ENCODE data around the gene TMC1. TPM values are rescaled to one million over a fixed set of nuclear protein-coding genes. Genes with fewer than 3 reads are reported as not detected.

Gene TMC1
- polyA plus RNA-seq, 3 donors from 2014 or later: not detected

GRCh38 chr9:72627147-72627546 is 105.7 kb downstream of the TMC1 start:
- Mint-ChIP-seq H3K4me3 (no peak overlapping the region), H3K27ac (no peak overlapping the region), H3K9me3 (no peaks in the 10 kb centered on the region), H3K27me3 (ENCODE audit: low read depth in 3 of 3) (peaks cover 0 to 5% (median 0%) of the 10 kb centered on the region in 3 donors), H3K4me1 (no peaks in the 10 kb centered on the region), H3K36me3 (no peaks in the 10 kb centered on the region)
- no peak for DNase-seq

- no peak overlapping the region for H3K27ac Mint-ChIP-seq
- H3K36me3 Mint-ChIP-seq: no peaks in the 10 kb centered on the region
- H3K4me1 Mint-ChIP-seq: no peaks in the 10 kb centered on the region
- no peak for DNase-seq
- H3K4me3 Mint-ChIP-seq: no peak overlapping the region
- peaks cover 0 to 5% (median 0%) of the 10 kb centered on the region in 3 donors for H3K27me3 Mint-ChIP-seq (ENCODE audit: low read depth in 3 of 3)
- no peaks in the 10 kb centered on the region for H3K9me3 Mint-ChIP-seq
Measured at GRCh38 chr9:72627956-72628540, 106.6 kb downstream of the TMC1 start.

GRCh38 chr9:72633966-72634365 is 112.6 kb downstream of the TMC1 start:
- Mint-ChIP-seq H3K9me3 (peaks cover 0 to 6% (median 0%) of the 10 kb centered on the region in 6 donors), H3K36me3 (no peaks in the 10 kb centered on the region), H3K27ac (no peak overlapping the region), H3K4me1 (no peaks in the 10 kb centered on the region), H3K27me3 (ENCODE audit: low read depth in 3 of 3) (peaks cover 0 to 6% (median 3%) of the 10 kb centered on the region in 3 donors), H3K4me3 (no peak overlapping the region)
- no peak for DNase-seq

GRCh38 chr9:72635197-72635596 is 113.8 kb downstream of the TMC1 start:
- peaks cover 0 to 6% (median 3%) of the 10 kb centered on the region in 3 donors for H3K27me3 Mint-ChIP-seq (ENCODE audit: low read depth in 3 of 3)
- no peak overlapping the region for H3K4me3 Mint-ChIP-seq
- DNase-seq: no peak
- H3K4me1 Mint-ChIP-seq: no peaks in the 10 kb centered on the region
- H3K9me3 Mint-ChIP-seq: peaks cover 0 to 6% (median 0%) of the 10 kb centered on the region in 6 donors
- H3K36me3 Mint-ChIP-seq: no peaks in the 10 kb centered on the region
- no peak overlapping the region for H3K27ac Mint-ChIP-seq

- H3K4me3 Mint-ChIP-seq: no peak overlapping the region
- no peaks in the 10 kb centered on the region for H3K36me3 Mint-ChIP-seq
- peaks cover 0 to 6% (median 0%) of the 10 kb centered on the region in 6 donors for H3K9me3 Mint-ChIP-seq
- peaks cover 2 to 6% (median 3%) of the 10 kb centered on the region in 3 donors for H3K27me3 Mint-ChIP-seq (ENCODE audit: low read depth in 3 of 3)
- no peaks in the 10 kb centered on the region for H3K4me1 Mint-ChIP-seq
- DNase-seq: no peak
- H3K27ac Mint-ChIP-seq: no peak overlapping the region
Measured at GRCh38 chr9:72636621-72637020, 115.2 kb downstream of the TMC1 start.

GRCh38 chr9:72643651-72644050 is 122.2 kb downstream of the TMC1 start:
- no peak for DNase-seq
- no peaks in the 10 kb centered on the region for H3K36me3 Mint-ChIP-seq
- no peaks in the 10 kb centered on the region for H3K9me3 Mint-ChIP-seq
- H3K4me1 Mint-ChIP-seq: no peaks in the 10 kb centered on the region
- peaks cover 0 to 5% (median 3%) of the 10 kb centered on the region in 3 donors for H3K27me3 Mint-ChIP-seq (ENCODE audit: low read depth in 3 of 3)
- no peak overlapping the region for H3K27ac Mint-ChIP-seq
- no peak overlapping the region for H3K4me3 Mint-ChIP-seq

- H3K27ac Mint-ChIP-seq: no peak overlapping the region
- no peak overlapping the region for H3K4me3 Mint-ChIP-seq
- no peak for DNase-seq
- peaks cover 0 to 5% (median 3%) of the 10 kb centered on the region in 3 donors for H3K27me3 Mint-ChIP-seq (ENCODE audit: low read depth in 3 of 3)
- H3K4me1 Mint-ChIP-seq: no peaks in the 10 kb centered on the region
- H3K36me3 Mint-ChIP-seq: no peaks in the 10 kb centered on the region
- H3K9me3 Mint-ChIP-seq: no peaks in the 10 kb centered on the region
Measured at GRCh38 chr9:72646061-72646460, 124.7 kb downstream of the TMC1 start.

GRCh38 chr9:72648324-72649126 is 127.1 kb downstream of the TMC1 start:
- no peaks in the 10 kb centered on the region for H3K4me1 Mint-ChIP-seq
- H3K27me3 Mint-ChIP-seq (ENCODE audit: low read depth in 3 of 3): peaks cover 0 to 11% (median 0%) of the 10 kb centered on the region in 3 donors
- DNase-seq: no peak
- no peak overlapping the region for H3K4me3 Mint-ChIP-seq
- H3K27ac Mint-ChIP-seq: no peak overlapping the region
- no peaks in the 10 kb centered on the region for H3K36me3 Mint-ChIP-seq
- no peaks in the 10 kb centered on the region for H3K9me3 Mint-ChIP-seq

GRCh38 chr9:72649127-72649442 is 127.7 kb downstream of the TMC1 start:
- H3K4me1 Mint-ChIP-seq: no peaks in the 10 kb centered on the region
- H3K9me3 Mint-ChIP-seq: no peaks in the 10 kb centered on the region
- no peak overlapping the region for H3K4me3 Mint-ChIP-seq
- no peak for DNase-seq
- H3K36me3 Mint-ChIP-seq: no peaks in the 10 kb centered on the region
- no peak overlapping the region for H3K27ac Mint-ChIP-seq
- peaks cover 0 to 11% (median 0%) of the 10 kb centered on the region in 3 donors for H3K27me3 Mint-ChIP-seq (ENCODE audit: low read depth in 3 of 3)

GRCh38 chr9:72650206-72650605 is 128.8 kb downstream of the TMC1 start:
- H3K27ac Mint-ChIP-seq: no peak overlapping the region
- no peaks in the 10 kb centered on the region for H3K4me1 Mint-ChIP-seq
- no peaks in the 10 kb centered on the region for H3K9me3 Mint-ChIP-seq
- peaks cover 0 to 11% (median 2%) of the 10 kb centered on the region in 3 donors for H3K27me3 Mint-ChIP-seq (ENCODE audit: low read depth in 3 of 3)
- DNase-seq: no peak
- H3K4me3 Mint-ChIP-seq: no peak overlapping the region
- H3K36me3 Mint-ChIP-seq: no peaks in the 10 kb centered on the region

- H3K4me3 Mint-ChIP-seq: no peak overlapping the region
- H3K36me3 Mint-ChIP-seq: no peaks in the 10 kb centered on the region
- no peak overlapping the region for H3K27ac Mint-ChIP-seq
- peaks cover 0 to 5% (median 0%) of the 10 kb centered on the region in 6 donors for H3K9me3 Mint-ChIP-seq
- no peak for DNase-seq
- no peaks in the 10 kb centered on the region for H3K4me1 Mint-ChIP-seq
- H3K27me3 Mint-ChIP-seq (ENCODE audit: low read depth in 3 of 3): peaks cover 0 to 12% (median 6%) of the 10 kb centered on the region in 3 donors
Measured at GRCh38 chr9:72656021-72656420, 134.6 kb downstream of the TMC1 start.

- H3K36me3 Mint-ChIP-seq: no peaks in the 10 kb centered on the region
- DNase-seq: no peak
- no peak overlapping the region for H3K4me3 Mint-ChIP-seq
- H3K9me3 Mint-ChIP-seq: peaks cover 0 to 5% (median 0%) of the 10 kb centered on the region in 6 donors
- no peaks in the 10 kb centered on the region for H3K4me1 Mint-ChIP-seq
- H3K27ac Mint-ChIP-seq: no peak overlapping the region
- peaks cover 0 to 8% (median 6%) of the 10 kb centered on the region in 3 donors for H3K27me3 Mint-ChIP-seq (ENCODE audit: low read depth in 3 of 3)
Measured at GRCh38 chr9:72657023-72657422, 135.6 kb downstream of the TMC1 start.

GRCh38 chr9:72658703-72659102 is 137.3 kb downstream of the TMC1 start:
- Mint-ChIP-seq H3K4me3 (no peak overlapping the region), H3K4me1 (no peaks in the 10 kb centered on the region), H3K27ac (no peak overlapping the region), H3K27me3 (ENCODE audit: low read depth in 3 of 3) (peaks cover 0 to 6% (median 6%) of the 10 kb centered on the region in 3 donors), H3K36me3 (no peaks in the 10 kb centered on the region), H3K9me3 (peaks cover 0 to 5% (median 0%) of the 10 kb centered on the region in 6 donors)
- no peak for DNase-seq

GRCh38 chr9:72661401-72662135 is 140.2 kb downstream of the TMC1 start:
- Mint-ChIP-seq H3K27me3 (ENCODE audit: low read depth in 3 of 3) (peaks cover 0 to 5% (median 4%) of the 10 kb centered on the region in 3 donors), H3K4me1 (no peaks in the 10 kb centered on the region), H3K27ac (no peak overlapping the region), H3K36me3 (no peaks in the 10 kb centered on the region), H3K9me3 (peaks cover 0 to 8% (median 0%) of the 10 kb centered on the region in 6 donors), H3K4me3 (no peak overlapping the region)
- no peak for DNase-seq
